Lower lobe of right lung (tissue), 2 donors: ENCODE results near the gene MRTFB. TPM values are rescaled to one million over a fixed set of nuclear protein-coding genes. Genes with fewer than 3 reads are reported as not detected.
A peak's percentile ranks its signal among the peaks of the same experiment; 100 is the strongest.

Source experiments
- ATAC-seq, 2 donors: fragments of 200-7000 bp; cut with Tn5 transposase; one replicate each; pipeline ENCODE4 v1.9.1; 2020 to 2022; ENCODE audit warnings: mild to moderate bottlenecking in 2 of 2, moderate library complexity in 2 of 2
- DNase-seq: peaks from one replicate; pipeline ENCODE4 v3.0.0-alpha.2; 2020
- H3K27ac ChIP-seq: fragments of 200-600 bp; one replicate; pipeline ENCODE4 v1.8.0; 2022
- H3K27me3 ChIP-seq: fragments of 200-600 bp; one replicate; pipeline ENCODE4 v1.8.0; 2022; ENCODE audit warnings: low read depth
- H3K36me3 ChIP-seq: fragments of 200-600 bp; one replicate; pipeline ENCODE4 v1.8.0; 2022; ENCODE audit warnings: mild to moderate bottlenecking
- H3K4me1 ChIP-seq: fragments of 200-600 bp; one replicate; pipeline ENCODE4 v1.8.0; 2022
- H3K4me3 ChIP-seq: fragments of 200-600 bp; one replicate; pipeline ENCODE4 v1.8.0; 2022; ENCODE audit warnings: mild to moderate bottlenecking
- H3K9me3 ChIP-seq: fragments of 200-600 bp; one replicate; pipeline ENCODE4 v1.8.0; 2022
- intact Hi-C: fragments of 100-400 bp; cut with DNase I; formaldehyde crosslinking; loops from one replicate; pipeline ENCODE4 v1.11.0; 2022
- total RNA-seq: library from RNA; stranded (reverse); fragmentation: NEBNext Ultra II Directional; extraction: Animal tissue kit (Norgen Biotek cat#: 25700); gene quantifications from one replicate; pipeline ENCODE4 v1.2.1, GENCODE V29; 2021
- TF ChIP-seq, protein P1 (sequence below): fragments of 200-600 bp; IDR thresholded peaks from one replicate; pipeline ENCODE4 v1.8.0; 2022; ENCODE audit warnings: antibody characterized with exemption, mild to moderate bottlenecking
- donor health status: DM: no; HTN: yes; CAD: no; lungs with severe emphysema.

The MRTFB gene
- total RNA-seq, 1 donor from 2014 or later, result 50.8 TPM

DNA sequence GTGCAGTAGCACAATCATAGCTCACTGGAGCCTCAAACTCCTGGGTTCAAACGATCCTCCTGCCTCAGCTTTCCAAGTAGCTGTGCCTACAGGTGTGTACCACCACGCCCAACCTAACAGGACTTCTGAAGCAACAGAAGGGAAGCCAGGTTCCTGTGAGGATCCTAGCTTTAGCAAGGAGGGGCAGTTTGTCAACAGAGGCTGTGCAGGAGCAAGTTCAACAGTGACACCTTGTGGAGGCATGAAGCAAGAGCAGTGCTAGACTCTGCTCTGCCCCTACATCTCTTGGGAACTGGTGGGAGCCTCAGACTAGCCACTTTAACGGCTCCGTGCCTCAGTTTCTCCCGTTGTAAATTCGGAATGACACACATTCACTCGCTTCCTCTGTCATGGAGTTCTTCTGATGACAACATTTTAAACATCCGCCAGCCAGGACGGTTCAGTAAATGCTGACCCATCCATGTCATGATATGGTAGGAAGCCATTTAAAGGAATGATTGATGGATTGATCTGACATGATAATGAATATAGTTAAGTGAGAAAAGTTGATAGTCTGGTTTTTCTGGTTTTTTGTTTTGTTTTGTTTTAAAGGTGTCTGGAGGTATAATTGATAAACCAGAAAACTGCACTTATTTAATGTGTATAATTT, 218.7 kb downstream of the MRTFB start:
- peaks cover 17% of the 10 kb centered on the region for H3K9me3 ChIP-seq
- H3K4me1 ChIP-seq, result peaks cover 12% of the 10 kb centered on the region
- H3K4me3 ChIP-seq, result no peak overlapping the region
- H3K36me3 ChIP-seq, result no peaks in the 10 kb centered on the region
- TF ChIP-seq, protein P1, sequence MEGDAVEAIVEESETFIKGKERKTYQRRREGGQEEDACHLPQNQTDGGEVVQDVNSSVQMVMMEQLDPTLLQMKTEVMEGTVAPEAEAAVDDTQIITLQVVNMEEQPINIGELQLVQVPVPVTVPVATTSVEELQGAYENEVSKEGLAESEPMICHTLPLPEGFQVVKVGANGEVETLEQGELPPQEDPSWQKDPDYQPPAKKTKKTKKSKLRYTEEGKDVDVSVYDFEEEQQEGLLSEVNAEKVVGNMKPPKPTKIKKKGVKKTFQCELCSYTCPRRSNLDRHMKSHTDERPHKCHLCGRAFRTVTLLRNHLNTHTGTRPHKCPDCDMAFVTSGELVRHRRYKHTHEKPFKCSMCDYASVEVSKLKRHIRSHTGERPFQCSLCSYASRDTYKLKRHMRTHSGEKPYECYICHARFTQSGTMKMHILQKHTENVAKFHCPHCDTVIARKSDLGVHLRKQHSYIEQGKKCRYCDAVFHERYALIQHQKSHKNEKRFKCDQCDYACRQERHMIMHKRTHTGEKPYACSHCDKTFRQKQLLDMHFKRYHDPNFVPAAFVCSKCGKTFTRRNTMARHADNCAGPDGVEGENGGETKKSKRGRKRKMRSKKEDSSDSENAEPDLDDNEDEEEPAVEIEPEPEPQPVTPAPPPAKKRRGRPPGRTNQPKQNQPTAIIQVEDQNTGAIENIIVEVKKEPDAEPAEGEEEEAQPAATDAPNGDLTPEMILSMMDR, result peak; percentile 57
- ATAC-seq (no peak), DNase-seq (no peak)
- no peaks in the 10 kb centered on the region for H3K27me3 ChIP-seq
- no peak overlapping the region for H3K27ac ChIP-seq
- intact Hi-C loops, result no loop called here

DNA sequence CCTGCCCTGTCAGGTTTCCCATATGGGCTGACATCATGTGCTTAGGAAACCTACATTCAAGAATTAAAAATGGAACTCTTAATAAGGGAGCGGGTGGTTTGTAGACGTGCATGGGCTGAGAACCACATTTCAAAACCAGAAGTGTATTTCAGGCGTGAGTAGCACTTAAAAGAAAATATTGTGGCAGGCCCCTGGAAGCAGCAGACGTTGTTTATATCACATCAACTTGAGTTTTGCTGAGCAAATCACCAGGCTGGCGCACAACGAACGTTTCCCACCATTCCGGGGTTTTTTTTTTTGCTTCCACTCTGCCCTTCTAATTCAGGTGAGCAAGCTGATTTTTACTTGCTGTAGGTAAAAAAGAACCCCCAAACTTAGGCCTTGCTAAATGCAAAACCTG, 220.2 kb downstream of the MRTFB start:
- H3K36me3 ChIP-seq, result no peaks in the 10 kb centered on the region
- peaks cover 17% of the 10 kb centered on the region for H3K9me3 ChIP-seq
- no peak for DNase-seq
- TF ChIP-seq, protein P1, result no peak
- H3K4me1 ChIP-seq, result peaks cover 7% of the 10 kb centered on the region
- no peaks in the 10 kb centered on the region for H3K27me3 ChIP-seq
- H3K4me3 ChIP-seq, result no peak overlapping the region
- H3K27ac ChIP-seq, result no peak overlapping the region
- ATAC-seq, result no peak
- intact Hi-C loops, result no loop called here

DNA sequence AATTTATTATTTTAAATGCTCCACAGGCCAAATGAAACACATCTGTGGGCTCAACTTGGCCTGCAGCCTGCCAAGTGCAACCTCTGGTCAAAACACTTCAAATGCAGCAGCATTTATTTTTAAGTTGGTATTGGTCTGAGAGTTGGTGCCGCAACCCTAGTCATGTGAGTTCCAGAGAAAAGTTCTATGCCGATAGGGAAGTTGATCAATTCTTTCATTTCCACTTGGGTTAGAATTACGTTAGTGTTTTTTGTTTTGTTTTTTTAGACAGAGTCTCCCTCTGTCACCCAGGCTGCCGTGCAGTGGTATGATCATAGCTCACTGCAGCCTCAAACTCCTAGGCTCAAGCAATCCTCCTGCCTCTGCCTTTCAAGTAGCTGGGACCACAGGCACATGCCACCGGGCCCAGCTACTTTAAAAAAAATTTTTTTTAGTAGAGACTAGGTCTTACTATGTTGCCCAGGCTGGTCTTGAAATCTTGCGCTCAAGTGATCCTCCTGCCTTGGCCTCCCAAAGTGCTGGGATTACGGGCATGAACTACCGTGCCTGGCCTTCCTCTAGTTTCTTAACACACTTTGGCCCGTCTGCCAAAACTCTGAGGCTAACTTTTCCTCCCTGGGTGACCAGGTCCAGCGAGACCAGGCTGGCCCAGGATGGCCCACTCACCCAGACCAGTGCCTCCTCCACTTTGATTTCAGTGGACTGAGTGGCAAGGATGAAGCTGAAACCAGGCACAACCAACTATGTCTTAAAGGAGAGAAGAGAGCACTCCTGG, 221.1 kb downstream of the MRTFB start:
- no peaks in the 10 kb centered on the region for H3K27me3 ChIP-seq
- ATAC-seq, result peak in 1 of 2 donors; percentile 27
- TF ChIP-seq, protein P1, result no peak
- H3K4me1 ChIP-seq, result no peaks in the 10 kb centered on the region
- H3K4me3 ChIP-seq, result no peak overlapping the region
- no peak for DNase-seq
- intact Hi-C loops, result no loop called here
- no peaks in the 10 kb centered on the region for H3K36me3 ChIP-seq
- H3K9me3 ChIP-seq, result peaks cover 17% of the 10 kb centered on the region
- no peak overlapping the region for H3K27ac ChIP-seq

DNA sequence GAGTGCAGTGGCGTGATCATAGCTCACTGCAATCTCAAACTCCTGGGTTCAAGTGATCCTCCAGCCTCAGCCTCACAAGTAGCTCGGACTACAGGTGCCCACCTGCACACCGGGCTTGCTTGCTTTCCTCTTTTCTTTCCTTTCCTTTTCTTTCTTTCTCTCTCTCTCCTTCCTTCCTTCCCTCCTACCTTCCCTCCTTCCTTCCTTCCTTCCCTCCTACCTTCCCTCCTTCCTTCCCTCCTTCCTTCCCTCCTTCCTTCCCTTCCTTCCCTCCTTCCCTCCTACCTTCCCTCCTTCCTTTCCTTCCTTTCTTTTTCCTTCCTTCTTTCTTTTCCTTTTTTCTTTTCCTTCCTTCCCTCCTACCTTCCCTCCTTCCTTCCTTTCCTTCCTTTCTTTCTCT, 225.5 kb downstream of the MRTFB start:
- H3K27me3 ChIP-seq, result no peaks in the 10 kb centered on the region
- no peaks in the 10 kb centered on the region for H3K9me3 ChIP-seq
- peaks cover 7% of the 10 kb centered on the region for H3K4me1 ChIP-seq
- DNase-seq (no peak), ATAC-seq (no peak)
- H3K36me3 ChIP-seq, result no peaks in the 10 kb centered on the region
- no peak overlapping the region for H3K27ac ChIP-seq
- intact Hi-C loops, result no loop called here
- no peak overlapping the region for H3K4me3 ChIP-seq
- TF ChIP-seq, protein P1, result no peak

DNA sequence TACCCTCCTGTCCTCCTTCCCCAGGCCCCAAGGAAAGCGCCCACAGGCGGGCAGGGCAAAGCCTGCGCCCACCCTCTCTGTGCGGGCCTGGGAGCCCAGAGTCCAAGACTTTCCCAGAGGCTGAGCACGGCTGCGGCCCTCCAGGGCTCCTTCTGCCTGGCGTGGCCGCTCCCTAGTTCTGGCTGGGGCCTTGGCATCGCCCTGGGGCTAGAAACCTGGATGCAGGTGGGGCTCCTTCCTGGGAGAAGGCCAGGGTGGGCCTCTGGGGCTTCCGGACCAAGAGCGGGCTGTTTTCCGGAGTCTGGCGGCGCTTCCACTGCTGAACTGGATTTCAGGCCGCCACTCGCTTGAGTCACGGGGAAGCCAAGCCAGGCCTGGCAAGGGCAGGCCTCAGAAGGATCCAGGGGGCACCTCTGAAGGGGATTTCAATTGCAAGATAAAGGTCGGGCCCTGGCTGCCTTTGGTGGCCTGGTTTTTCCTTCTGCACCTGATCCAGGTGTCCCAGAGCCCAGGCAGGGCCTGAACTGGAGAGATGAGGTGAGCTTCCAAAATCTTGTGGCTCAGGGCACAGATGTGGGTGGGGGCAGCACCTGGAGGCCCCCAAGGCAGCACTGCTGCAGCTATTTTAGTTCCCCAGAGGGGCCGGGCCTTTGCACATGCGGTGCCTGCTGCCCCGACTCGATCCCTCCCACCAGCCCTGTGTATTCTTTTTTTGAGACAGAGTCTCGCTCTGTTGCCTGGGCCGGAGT, 227.4 kb downstream of the MRTFB start:
- peaks cover 8% of the 10 kb centered on the region for H3K4me1 ChIP-seq
- peaks cover 9% of the 10 kb centered on the region for H3K27me3 ChIP-seq
- no peak overlapping the region for H3K27ac ChIP-seq
- TF ChIP-seq, protein P1, result no peak
- ATAC-seq (no peak), DNase-seq (no peak)
- intact Hi-C loops, result no loop called here
- no peaks in the 10 kb centered on the region for H3K36me3 ChIP-seq
- H3K9me3 ChIP-seq, result no peaks in the 10 kb centered on the region
- no peak overlapping the region for H3K4me3 ChIP-seq
